Astrocyte of the cerebellum (primary cell): ENCODE results near the gene ZMYM3.
A peak's percentile ranks its signal among the peaks of the same experiment; 100 is the strongest.
"Not testable (repeated sequence)": the region's sequence is repeated elsewhere in the genome, so short reads cannot be mapped to it uniquely, and the experiment has no call there.

Experiments used
- DNase-seq: peaks from one replicate; pipeline ENCODE4 v3.0.0-alpha.2; 2011; ENCODE audit warnings: low read depth
- H3K4me3 ChIP-seq: 2 replicates; pipeline ENCODE4 v1.5.1; 2011; ENCODE audit warnings: mild to moderate bottlenecking, low read depth, low read length, moderate library complexity
- in situ Hi-C: cut with HindIII; loops from 2 replicates; pipeline ENCODE4 v1.10.0; 2017; ENCODE audit warnings: low sequenced_read_pairs
- TF ChIP-seq, protein P1 (sequence below): IDR thresholded peaks from 2 replicates; pipeline ENCODE4 v1.5.1; 2012; ENCODE audit warnings: low read length, low read depth, moderate library complexity, mild to moderate bottlenecking; ENCODE audit errors: missing control alignments

The ZMYM3 gene

DNA sequence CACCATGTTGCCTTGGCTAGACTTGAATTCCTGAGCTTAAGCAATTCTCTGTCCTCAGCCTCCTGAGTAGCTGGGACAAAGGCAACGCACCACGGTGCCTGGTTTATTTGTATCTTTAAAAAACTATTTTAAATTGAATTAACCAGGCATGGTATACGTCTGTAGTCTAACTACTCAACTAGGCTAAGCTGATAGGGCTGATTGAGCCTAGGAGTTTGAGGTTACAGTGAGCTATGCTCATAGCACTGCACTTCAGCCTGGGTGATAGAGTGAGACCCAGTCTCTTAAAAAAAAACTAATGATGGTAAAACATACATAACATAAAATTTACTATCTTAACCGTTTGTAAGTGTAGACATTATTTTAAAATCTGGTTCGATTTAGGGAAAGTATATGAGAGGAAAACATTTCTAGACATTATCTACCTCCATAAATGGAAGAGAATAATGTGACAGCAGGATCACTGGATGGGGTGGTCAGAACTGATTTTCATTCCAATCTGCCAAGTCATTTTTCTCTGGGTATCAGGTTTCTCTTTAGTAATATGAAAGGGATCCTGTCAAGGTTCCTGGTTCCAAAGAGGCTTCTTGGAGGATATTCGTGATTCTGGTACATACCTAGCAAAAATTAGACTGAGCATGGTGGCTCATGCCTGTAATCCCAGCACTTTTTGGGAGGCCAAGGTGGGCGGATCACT is 38.9 kb upstream of the ZMYM3 start:
- DNase-seq = peak; percentile 15
- in situ Hi-C loops = no loop called here
- no peak overlapping the region for H3K4me3 ChIP-seq
- TF ChIP-seq, protein P1, sequence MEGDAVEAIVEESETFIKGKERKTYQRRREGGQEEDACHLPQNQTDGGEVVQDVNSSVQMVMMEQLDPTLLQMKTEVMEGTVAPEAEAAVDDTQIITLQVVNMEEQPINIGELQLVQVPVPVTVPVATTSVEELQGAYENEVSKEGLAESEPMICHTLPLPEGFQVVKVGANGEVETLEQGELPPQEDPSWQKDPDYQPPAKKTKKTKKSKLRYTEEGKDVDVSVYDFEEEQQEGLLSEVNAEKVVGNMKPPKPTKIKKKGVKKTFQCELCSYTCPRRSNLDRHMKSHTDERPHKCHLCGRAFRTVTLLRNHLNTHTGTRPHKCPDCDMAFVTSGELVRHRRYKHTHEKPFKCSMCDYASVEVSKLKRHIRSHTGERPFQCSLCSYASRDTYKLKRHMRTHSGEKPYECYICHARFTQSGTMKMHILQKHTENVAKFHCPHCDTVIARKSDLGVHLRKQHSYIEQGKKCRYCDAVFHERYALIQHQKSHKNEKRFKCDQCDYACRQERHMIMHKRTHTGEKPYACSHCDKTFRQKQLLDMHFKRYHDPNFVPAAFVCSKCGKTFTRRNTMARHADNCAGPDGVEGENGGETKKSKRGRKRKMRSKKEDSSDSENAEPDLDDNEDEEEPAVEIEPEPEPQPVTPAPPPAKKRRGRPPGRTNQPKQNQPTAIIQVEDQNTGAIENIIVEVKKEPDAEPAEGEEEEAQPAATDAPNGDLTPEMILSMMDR = no peak

DNA sequence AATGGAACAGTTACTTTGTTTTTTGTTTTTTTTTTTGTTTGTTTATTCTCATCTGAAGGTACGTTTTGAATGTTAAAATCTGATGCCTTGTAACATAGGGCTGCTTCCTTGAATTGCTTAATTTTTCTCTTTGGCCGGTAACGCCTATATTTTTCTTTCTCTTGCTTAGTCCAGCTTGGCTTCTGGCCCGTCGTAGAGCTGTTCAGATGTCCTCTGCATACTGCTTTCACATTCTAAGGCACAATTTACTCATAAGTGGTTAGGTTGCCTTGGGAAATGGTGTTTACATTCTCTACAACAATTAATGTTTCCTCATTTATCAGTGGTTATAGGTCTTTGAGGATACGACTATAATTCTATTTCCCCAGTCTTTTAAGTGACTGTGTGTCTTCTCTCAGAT is 37.4 kb upstream of the ZMYM3 start:
- TF ChIP-seq, protein P1 = no peak
- H3K4me3 ChIP-seq = no peak overlapping the region
- in situ Hi-C loops = no loop called here
- DNase-seq = no peak

DNA sequence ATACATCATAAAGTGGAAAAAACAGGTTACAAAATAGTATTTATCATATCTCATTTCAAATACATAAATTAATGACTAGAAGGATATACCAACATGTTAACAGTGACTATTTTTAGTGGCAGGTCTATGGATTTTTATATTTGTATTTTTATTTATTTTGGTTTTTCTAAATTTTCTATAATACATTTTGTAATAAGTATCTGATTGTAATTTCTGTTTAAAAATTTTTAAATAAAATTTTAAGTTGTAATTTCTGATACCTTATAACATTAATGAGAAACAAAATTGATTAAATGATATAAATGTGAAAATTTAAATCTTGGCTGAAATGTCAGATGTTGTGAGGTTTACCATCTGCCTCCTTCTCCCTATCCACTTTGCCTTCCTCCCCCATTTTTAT is 32.0 kb upstream of the ZMYM3 start:
- H3K4me3 ChIP-seq = peak overlapping the region; percentile 58
- TF ChIP-seq, protein P1 = no peak
- in situ Hi-C loops = no loop called here
- DNase-seq = no peak

DNA sequence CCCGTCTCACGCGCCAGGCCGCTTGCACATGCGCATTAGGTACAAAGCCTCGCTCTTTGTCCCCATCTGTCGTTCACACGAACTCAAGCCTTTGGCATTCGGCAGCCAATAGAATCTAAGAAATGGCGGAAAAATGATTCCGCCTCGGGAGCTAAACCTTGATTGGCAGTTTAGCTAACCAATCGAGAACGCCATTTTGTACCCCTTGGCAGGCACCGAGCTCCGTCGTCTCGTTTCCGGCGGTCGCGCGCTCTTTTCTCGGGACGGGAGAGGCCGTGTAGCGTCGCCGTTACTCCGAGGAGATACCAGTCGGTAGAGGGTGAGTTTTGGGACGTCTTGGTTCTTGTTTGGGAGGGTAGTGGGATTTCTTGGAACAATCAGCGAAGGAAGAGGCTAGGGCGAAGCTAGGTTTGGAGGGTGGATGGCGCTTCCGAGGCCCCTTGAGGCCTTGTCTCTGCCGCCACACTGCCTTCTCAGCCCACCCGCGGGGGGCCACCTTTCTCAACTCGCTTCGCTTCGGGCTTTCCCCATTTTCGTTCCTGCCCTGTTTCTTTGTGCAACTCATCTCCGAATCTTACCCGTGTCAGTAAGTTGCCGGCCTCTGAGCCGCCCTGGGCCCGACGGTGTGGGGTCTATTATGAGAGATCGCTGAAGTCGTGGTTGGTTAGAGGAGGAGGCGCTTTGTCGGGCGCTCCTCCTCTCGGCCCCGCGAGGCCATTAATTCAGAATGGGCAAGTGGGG is 29.6 kb upstream of the ZMYM3 start, which contains the start of gene NONO:
Gene NONO (plus strand): TSS at position 233 of the 741 bp plus-strand sequence. CDS start 7,003 bp downstream, outside the sequence.
- in situ Hi-C loops = no loop called here
- H3K4me3 ChIP-seq = peak within 1 kb of the TSS; percentile 58
- TF ChIP-seq, protein P1 = peak; percentile 19
- peak; percentile 97 for DNase-seq

DNA sequence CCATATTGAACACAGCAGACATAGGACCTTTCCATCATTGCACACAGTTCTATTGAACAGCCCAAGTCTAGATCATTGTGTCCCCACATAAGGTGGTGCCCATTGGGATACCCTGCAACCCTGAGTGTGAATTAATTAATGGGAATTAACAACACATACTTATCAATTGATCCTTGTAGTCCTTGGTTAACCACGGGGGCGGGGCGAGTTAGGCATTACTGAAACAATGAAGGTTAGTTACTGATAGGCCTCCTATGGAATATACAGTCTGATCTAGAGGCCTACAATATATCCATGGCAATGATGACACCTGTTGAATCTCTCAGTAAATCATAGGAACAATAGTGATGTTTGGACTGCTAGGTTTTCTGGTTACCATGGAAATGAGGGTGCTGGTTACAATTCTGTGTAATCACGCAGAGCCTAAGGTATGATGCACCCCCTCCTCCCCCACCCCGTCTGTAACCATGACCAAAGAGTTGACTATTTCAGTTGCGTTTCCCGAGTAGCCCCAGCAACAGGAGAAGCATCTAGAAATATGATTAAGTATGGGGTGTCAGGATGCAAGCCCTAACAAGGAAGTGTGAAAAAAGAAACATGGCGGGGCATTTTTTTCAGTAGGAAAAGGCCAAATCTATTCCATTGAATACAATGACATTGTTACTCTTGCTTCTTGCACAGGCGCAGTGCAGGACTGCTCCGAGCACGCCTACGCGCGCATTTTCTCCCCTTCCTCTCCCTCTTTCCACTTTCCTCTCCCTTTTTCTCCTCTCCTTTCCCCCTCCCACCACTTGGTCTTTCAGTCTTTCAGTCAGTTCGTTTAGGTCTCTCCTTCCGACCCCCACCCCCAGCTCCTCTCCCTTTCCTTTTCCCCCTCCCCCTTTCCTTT is 28.8 kb upstream of the ZMYM3 start:
- H3K4me3 ChIP-seq = peak overlapping the region; percentile 58
- DNase-seq = peak; percentile 1
- in situ Hi-C loops = no loop called here
- TF ChIP-seq, protein P1 = no peak

DNA sequence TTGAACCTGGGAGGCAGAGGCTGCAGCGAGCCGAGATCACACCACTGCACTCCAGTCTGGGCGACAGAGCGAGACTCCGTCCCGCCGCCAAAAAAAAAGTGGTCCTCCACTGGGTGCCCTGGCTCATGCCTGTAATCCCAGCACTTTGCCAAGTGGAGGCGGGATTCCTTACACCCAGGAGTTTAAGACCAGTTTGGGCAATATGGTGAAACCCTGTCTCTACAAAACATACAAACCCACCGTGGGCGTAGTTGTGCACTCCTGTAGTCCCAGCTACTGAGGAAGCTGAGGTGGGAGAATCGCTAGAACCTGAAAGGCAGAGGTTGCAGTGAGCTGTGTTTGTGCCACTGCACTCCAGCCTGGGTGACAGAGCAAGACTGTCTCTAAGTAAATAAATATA is 27.4 kb upstream of the ZMYM3 start:
- in situ Hi-C loops, DNase-seq, H3K4me3 ChIP-seq: not testable (repeated sequence)

DNA sequence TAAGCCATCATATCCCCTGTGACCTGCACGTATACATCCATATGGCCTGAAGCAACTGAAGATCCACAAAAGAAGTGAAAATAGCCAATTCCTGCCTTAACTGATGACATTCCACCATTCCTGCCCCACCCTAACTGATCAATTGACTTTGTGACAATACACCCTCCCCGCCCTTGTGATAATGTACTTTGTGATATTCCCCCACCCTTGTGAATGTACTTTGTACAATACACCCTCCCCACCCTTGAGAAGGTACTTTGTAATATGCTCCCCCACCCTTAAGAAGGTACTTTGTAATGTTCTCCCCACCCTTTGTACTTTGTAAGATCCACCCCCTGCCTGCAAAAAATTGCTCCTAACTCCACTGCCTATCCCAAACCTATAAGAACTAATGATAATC is 18.4 kb upstream of the ZMYM3 start:
- DNase-seq, H3K4me3 ChIP-seq, in situ Hi-C loops: not testable (repeated sequence)
